ENCODE results near the gene MYL5.

DNA sequence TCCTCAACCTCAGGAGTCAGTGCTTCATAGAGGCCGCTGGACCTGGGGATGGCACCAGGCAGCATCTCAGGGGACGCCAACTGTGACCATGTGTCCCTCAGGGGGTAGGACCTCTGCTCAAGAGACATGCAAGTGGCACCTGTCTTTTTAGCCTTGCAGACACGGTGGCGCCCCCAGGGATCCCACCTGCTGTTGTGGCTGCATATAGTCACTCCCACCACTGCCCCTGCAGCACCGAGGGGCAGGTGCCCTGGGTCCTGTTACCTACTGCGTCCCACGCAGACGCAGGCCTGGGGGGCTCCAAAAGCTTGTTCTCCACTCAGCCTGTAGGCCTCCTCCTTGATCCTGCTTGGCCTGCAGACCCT lies 2.5 kb downstream of the MYL5 start:
- TF ChIP-seq TBL1XR1 (IDR thresholded peaks at IDR 0.05; ENCODE audit: borderline replicate concordance, low read length, partially characterized antibody) (no peak), POLR2A (IDR thresholded peaks at IDR 0.05; ENCODE audit: insufficient read depth in 1 of 2, low read depth in 2 of 2, low read length in 2 of 2) (no peak), CTCF (CRISPR knock-in tag; IDR thresholded peaks at IDR 0.05) (no peak), EZH2 (conservative IDR thresholded peaks at IDR 0.05; ENCODE audit: low read depth, low read length) (no peak), ZFP1 (CRISPR knock-in tag; IDR thresholded peaks at IDR 0.05) (no peak), ZNF605 (CRISPR knock-in tag; IDR thresholded peaks at IDR 0.05) (no peak), KDM1A (CRISPR knock-in tag; IDR thresholded peaks at IDR 0.05) (no peak), CAMTA2 (CRISPR knock-in tag; IDR thresholded peaks at IDR 0.05; ENCODE audit: borderline replicate concordance) (no peak), ZNF496 (CRISPR knock-in tag; IDR thresholded peaks at IDR 0.05; ENCODE audit: insufficient replicate concordance) (no peak), TEF (CRISPR knock-in tag; IDR thresholded peaks at IDR 0.05) (no peak), ZNF354B (CRISPR knock-in tag; IDR thresholded peaks at IDR 0.05) (no peak)
- TF ChIP-seq, protein P1, sequence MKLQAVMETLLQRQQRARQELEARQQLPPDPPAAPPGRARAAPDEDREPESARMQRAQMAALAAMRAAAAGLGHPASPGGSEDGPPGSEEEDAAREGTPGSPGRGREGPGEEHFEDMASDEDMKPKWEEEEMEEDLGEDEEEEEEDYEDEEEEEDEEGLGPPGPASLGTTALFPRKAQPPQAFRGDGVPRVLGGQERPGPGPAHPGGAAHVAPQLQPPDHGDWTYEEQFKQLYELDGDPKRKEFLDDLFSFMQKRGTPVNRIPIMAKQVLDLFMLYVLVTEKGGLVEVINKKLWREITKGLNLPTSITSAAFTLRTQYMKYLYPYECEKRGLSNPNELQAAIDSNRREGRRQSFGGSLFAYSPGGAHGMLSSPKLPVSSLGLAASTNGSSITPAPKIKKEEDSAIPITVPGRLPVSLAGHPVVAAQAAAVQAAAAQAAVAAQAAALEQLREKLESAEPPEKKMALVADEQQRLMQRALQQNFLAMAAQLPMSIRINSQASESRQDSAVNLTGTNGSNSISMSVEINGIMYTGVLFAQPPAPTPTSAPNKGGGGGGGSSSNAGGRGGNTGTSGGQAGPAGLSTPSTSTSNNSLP (IDR thresholded peaks at IDR 0.05; ENCODE audit: low read depth, low read length): no peak
- TF ChIP-seq, protein P2, sequence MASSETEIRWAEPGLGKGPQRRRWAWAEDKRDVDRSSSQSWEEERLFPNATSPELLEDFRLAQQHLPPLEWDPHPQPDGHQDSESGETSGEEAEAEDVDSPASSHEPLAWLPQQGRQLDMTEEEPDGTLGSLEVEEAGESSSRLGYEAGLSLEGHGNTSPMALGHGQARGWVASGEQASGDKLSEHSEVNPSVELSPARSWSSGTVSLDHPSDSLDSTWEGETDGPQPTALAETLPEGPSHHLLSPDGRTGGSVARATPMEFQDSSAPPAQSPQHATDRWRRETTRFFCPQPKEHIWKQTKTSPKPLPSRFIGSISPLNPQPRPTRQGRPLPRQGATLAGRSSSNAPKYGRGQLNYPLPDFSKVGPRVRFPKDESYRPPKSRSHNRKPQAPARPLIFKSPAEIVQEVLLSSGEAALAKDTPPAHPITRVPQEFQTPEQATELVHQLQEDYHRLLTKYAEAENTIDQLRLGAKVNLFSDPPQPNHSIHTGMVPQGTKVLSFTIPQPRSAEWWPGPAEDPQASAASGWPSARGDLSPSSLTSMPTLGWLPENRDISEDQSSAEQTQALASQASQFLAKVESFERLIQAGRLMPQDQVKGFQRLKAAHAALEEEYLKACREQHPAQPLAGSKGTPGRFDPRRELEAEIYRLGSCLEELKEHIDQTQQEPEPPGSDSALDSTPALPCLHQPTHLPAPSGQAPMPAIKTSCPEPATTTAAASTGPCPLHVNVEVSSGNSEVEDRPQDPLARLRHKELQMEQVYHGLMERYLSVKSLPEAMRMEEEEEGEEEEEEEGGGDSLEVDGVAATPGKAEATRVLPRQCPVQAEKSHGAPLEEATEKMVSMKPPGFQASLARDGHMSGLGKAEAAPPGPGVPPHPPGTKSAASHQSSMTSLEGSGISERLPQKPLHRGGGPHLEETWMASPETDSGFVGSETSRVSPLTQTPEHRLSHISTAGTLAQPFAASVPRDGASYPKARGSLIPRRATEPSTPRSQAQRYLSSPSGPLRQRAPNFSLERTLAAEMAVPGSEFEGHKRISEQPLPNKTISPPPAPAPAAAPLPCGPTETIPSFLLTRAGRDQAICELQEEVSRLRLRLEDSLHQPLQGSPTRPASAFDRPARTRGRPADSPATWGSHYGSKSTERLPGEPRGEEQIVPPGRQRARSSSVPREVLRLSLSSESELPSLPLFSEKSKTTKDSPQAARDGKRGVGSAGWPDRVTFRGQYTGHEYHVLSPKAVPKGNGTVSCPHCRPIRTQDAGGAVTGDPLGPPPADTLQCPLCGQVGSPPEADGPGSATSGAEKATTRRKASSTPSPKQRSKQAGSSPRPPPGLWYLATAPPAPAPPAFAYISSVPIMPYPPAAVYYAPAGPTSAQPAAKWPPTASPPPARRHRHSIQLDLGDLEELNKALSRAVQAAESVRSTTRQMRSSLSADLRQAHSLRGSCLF (CRISPR knock-in tag; IDR thresholded peaks at IDR 0.05; ENCODE audit: borderline replicate concordance): no peak
